Measurements from ENCODE around the gene FBXL13.

GRCh38 chr7:102951839-102952238 lies 122.8 kb downstream of the FBXL13 start:
- TF ChIP-seq CTCF (IDR thresholded peaks at IDR 0.05) (no peak), POLR2AphosphoS5 (IDR thresholded peaks at IDR 0.05; ENCODE audit: insufficient read depth in 1 of 2, low read depth in 1 of 2) (no peak)

All from vagina (tissue), 2 donors.